Tibial artery (tissue), 4 donors: ENCODE data around the gene BRINP1.

Experiments
- DNase-seq, 2 donors: peaks; one replicate each; pipeline ENCODE4 v3.0.0-alpha.2; 2019
- H3K27ac ChIP-seq, 2 donors: fragments of 200-600 bp; sonication (generic) in 1 of 2; 1 replicate in 1 of 2; 2 replicates in 1 of 2; pipeline ENCODE4 v1.5.1; 2018 to 2019; ENCODE audit warnings: mild to moderate bottlenecking in 1 of 2
- H3K27me3 ChIP-seq, 2 donors: fragments of 200-600 bp; sonication (generic) in 1 of 2; one replicate each; pipeline versions ENCODE4 v1.5.1 to v1.6.0; 2016 to 2019
- H3K36me3 ChIP-seq, 3 donors: fragments of 200-600 bp; sonication (generic) in 2 of 3; one replicate each; pipeline ENCODE4 v1.5.1; 2016 to 2019; ENCODE audit warnings: mild to moderate bottlenecking in 2 of 3
- H3K4me1 ChIP-seq, 4 donors: fragments of 200-600 bp; sonication (generic) in 2 of 4; 1 replicate in 3 of 4; 2 replicates in 1 of 4; pipeline ENCODE4 v1.5.1; 2016 to 2019
- H3K4me3 ChIP-seq, 2 donors: fragments of 200-600 bp; sonication (generic) in 1 of 2; 1 replicate in 1 of 2; 2 replicates in 1 of 2; pipeline ENCODE4 v1.5.1; 2018 to 2019; ENCODE audit warnings: mild to moderate bottlenecking in 2 of 2
- H3K9me3 ChIP-seq, 3 donors: fragments of 200-600 bp; sonication (generic) in 1 of 3; one replicate each; pipeline ENCODE4 v1.5.1; 2016 to 2019
- intact Hi-C: fragments of 100-400 bp; cut with DNase I; formaldehyde crosslinking; loops from one replicate; pipeline ENCODE4 v1.15.0; 2023; ENCODE audit warnings: low total_unique reads
- TF ChIP-seq, protein P1 (sequence below), 2 experiments: fragments of 200-600 bp in 1 of 2; fragments of 450-650 bp in 1 of 2; IDR thresholded peaks; one replicate each; pipeline ENCODE4 v1.5.1; 2017 to 2019; ENCODE audit warnings: antibody characterized with exemption in 2 of 2, mild to moderate bottlenecking in 1 of 2, moderate library complexity in 1 of 2

The BRINP1 gene

DNA sequence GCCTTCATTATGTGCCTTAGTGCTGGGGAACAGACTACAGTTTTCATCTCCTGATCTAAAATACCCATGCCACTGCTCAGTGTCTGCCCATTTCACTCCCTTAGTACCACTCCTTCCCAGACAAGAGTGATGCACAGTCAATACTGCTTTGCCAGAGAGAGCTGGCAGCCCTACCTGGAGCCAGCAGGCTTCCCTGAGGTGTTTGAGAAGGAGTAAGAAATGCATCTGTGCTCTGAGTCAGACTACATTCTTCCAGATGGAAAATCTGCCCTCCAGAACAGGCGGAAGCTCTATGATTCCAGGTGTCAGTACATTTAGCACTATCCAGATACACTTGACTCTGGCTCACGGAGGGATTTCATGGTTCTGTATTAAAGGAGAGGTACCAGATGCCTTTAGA is 209.8 kb downstream of the BRINP1 start:
- TF ChIP-seq, protein P1, sequence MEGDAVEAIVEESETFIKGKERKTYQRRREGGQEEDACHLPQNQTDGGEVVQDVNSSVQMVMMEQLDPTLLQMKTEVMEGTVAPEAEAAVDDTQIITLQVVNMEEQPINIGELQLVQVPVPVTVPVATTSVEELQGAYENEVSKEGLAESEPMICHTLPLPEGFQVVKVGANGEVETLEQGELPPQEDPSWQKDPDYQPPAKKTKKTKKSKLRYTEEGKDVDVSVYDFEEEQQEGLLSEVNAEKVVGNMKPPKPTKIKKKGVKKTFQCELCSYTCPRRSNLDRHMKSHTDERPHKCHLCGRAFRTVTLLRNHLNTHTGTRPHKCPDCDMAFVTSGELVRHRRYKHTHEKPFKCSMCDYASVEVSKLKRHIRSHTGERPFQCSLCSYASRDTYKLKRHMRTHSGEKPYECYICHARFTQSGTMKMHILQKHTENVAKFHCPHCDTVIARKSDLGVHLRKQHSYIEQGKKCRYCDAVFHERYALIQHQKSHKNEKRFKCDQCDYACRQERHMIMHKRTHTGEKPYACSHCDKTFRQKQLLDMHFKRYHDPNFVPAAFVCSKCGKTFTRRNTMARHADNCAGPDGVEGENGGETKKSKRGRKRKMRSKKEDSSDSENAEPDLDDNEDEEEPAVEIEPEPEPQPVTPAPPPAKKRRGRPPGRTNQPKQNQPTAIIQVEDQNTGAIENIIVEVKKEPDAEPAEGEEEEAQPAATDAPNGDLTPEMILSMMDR (IDR thresholded peaks at IDR 0.05), result no peak
- Histone ChIP-seq H3K9me3 (no peaks in the 10 kb centered on the region), H3K27ac (no peak overlapping the region), H3K4me1 (no peaks in the 10 kb centered on the region), H3K4me3 (no peak overlapping the region), H3K27me3 (no peaks in the 10 kb centered on the region), H3K36me3 (no peaks in the 10 kb centered on the region)
- DNase-seq, result no peak
- intact Hi-C loops, result no loop called here

DNA sequence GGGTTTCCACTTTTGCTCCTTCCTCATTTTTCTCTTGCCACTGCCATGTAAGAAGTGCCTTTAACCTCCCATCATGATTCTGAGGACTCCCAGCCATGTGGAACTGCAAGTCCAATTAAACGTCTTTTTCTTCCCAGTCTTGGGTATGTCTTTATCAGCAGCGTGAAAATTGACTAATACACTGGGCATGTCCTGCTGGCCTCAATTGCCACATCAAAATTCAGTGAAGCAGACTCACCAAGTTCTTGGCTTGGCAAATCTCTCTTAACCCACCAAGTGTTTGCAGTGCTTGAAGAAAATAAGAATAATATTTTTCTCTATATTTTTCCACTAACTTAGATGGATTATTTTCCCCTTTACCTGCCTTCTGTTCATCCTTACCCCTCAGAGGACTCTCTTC is 212.0 kb downstream of the BRINP1 start:
- Histone ChIP-seq H3K4me3 (no peak overlapping the region), H3K36me3 (no peaks in the 10 kb centered on the region), H3K27ac (no peak overlapping the region), H3K4me1 (no peaks in the 10 kb centered on the region), H3K9me3 (no peaks in the 10 kb centered on the region), H3K27me3 (no peaks in the 10 kb centered on the region)
- DNase-seq, result no peak
- intact Hi-C loops, result no loop called here
- TF ChIP-seq, protein P1 (IDR thresholded peaks at IDR 0.05), result no peak

DNA sequence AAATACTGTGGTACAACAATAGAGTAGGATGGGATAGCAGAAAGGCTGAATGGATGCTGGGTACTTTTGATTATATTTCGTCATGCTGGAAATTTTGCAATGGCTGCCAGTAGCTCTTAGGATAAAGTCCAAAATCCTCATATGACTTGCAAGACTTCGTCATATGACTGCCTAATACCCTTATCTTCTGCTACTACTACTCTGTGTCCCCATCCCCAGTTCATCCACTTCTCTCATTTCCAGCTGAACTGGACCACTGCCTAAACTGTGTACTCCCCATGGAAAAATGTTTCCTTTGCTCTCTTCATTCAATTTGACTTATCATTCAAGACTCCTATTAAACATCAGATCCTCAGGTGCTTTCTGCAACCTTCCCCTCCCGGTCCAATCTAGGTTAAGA is 212.9 kb downstream of the BRINP1 start:
- Histone ChIP-seq H3K27ac (no peak overlapping the region), H3K9me3 (no peaks in the 10 kb centered on the region), H3K4me3 (no peak overlapping the region), H3K4me1 (no peaks in the 10 kb centered on the region), H3K27me3 (no peaks in the 10 kb centered on the region), H3K36me3 (no peaks in the 10 kb centered on the region)
- DNase-seq, result no peak
- TF ChIP-seq, protein P1 (IDR thresholded peaks at IDR 0.05), result no peak
- intact Hi-C loops, result no loop called here

GRCh38 chr9:119154527-119154926 is 214.7 kb downstream of the BRINP1 start:
- H3K4me1 ChIP-seq, result no peaks in the 10 kb centered on the region
- intact Hi-C loops, result no loop called here
- DNase-seq, result no peak
- no peaks in the 10 kb centered on the region for H3K36me3 ChIP-seq
- no peak overlapping the region for H3K4me3 ChIP-seq
- H3K27ac ChIP-seq, result no peak overlapping the region
- TF ChIP-seq, protein P1 (IDR thresholded peaks at IDR 0.05), result no peak
- H3K9me3 ChIP-seq, result no peaks in the 10 kb centered on the region
- no peaks in the 10 kb centered on the region for H3K27me3 ChIP-seq

GRCh38 chr9:119153402-119153801 is 215.8 kb downstream of the BRINP1 start:
- H3K4me3 ChIP-seq, result no peak overlapping the region
- H3K4me1 ChIP-seq, result no peaks in the 10 kb centered on the region
- no peak overlapping the region for H3K27ac ChIP-seq
- DNase-seq, result no peak
- no peaks in the 10 kb centered on the region for H3K36me3 ChIP-seq
- H3K9me3 ChIP-seq, result no peaks in the 10 kb centered on the region
- TF ChIP-seq, protein P1 (IDR thresholded peaks at IDR 0.05), result no peak
- intact Hi-C loops, result no loop called here
- H3K27me3 ChIP-seq, result no peaks in the 10 kb centered on the region

DNA sequence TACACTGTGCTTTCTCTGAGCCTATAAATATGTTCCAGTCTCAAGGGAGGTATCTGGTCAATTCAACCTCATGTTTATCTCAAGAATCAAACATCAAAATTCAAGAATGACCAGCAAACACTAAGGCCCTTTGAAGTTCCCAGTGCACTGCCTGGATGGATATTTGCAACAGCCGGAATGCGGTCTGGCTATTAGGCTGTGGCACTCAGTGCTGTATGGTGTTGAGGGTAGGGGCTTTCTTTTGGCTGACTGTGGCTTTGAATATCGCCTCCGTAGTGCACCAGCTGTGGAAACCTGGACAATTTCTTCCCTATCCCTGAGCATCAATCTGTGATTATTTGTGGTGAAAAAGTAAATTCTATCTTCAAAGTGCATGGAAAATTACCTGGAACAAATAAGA is 220.4 kb downstream of the BRINP1 start:
- no peak for DNase-seq
- Histone ChIP-seq H3K4me1 (no peaks in the 10 kb centered on the region), H3K9me3 (no peaks in the 10 kb centered on the region), H3K36me3 (no peaks in the 10 kb centered on the region), H3K27me3 (no peaks in the 10 kb centered on the region), H3K27ac (no peak overlapping the region), H3K4me3 (no peak overlapping the region)
- TF ChIP-seq, protein P1 (IDR thresholded peaks at IDR 0.05), result no peak
- intact Hi-C loops, result no loop called here
